Liver (tissue), 9 donors: ENCODE measurements around the gene DES. TPM values are rescaled to one million over a fixed set of nuclear protein-coding genes. Genes with fewer than 3 reads are reported as not detected.

ENCODE experiments used
- DNase-seq: peaks from one replicate; pipeline ENCODE4 v3.0.0-alpha.2; 2017; ENCODE audit warnings: low spot score
- H3K27ac ChIP-seq, 2 donors: one replicate each; pipeline ENCODE4 v1.7.0; 2013; ENCODE audit warnings: inconsistent platforms in 2 of 2, low read length in 2 of 2, control low read depth in 1 of 2, low read depth in 1 of 2, mild to moderate bottlenecking in 1 of 2
- H3K27me3 ChIP-seq, 4 donors: one replicate each; pipeline versions ENCODE4 v1.6.1 to v1.7.0; 2013; ENCODE audit warnings: low read length in 3 of 4, inconsistent platforms in 1 of 4, mild to moderate bottlenecking in 1 of 4, moderate library complexity in 1 of 4; ENCODE audit not compliant: control insufficient read depth in 4 of 4, insufficient read depth in 4 of 4
- H3K36me3 ChIP-seq, 4 donors: one replicate each; pipeline versions ENCODE4 v1.6.1 to v1.7.0; 2013; ENCODE audit warnings: low read length in 3 of 4, mild to moderate bottlenecking in 3 of 4, low read depth in 1 of 4, moderate library complexity in 1 of 4; ENCODE audit not compliant: control insufficient read depth in 4 of 4, insufficient read depth in 3 of 4
- H3K4me1 ChIP-seq, 4 donors: one replicate each; pipeline versions ENCODE4 v1.6.1 to v1.7.0; 2013; ENCODE audit warnings: low read length in 3 of 4, mild to moderate bottlenecking in 3 of 4, moderate library complexity in 1 of 4; ENCODE audit not compliant: control insufficient read depth in 4 of 4, insufficient read depth in 4 of 4
- H3K4me3 ChIP-seq, 3 donors: one replicate each; pipeline versions ENCODE4 v1.6.1 to v1.7.0; 2013; ENCODE audit warnings: low read length in 3 of 3, control low read depth in 1 of 3, low read depth in 1 of 3, mild to moderate bottlenecking in 1 of 3
- H3K9ac ChIP-seq, 2 donors: one replicate each; pipeline ENCODE4 v1.7.0; 2013; ENCODE audit warnings: low read length in 2 of 2, mild to moderate bottlenecking in 2 of 2, moderate library complexity in 2 of 2, control low read depth in 1 of 2, low read depth in 1 of 2
- H3K9me3 ChIP-seq, 4 donors: one replicate each; pipeline versions ENCODE4 v1.6.1 to v1.7.0; 2013; ENCODE audit warnings: low read length in 3 of 4; ENCODE audit not compliant: control insufficient read depth in 4 of 4
- EGR1 ChIP-seq, 2 donors: IDR thresholded peaks; 2 replicates each; pipeline ENCODE4 v1.6.1; 2016 to 2018; ENCODE audit warnings: antibody characterized with exemption in 2 of 2, low read depth in 2 of 2
- FOXA1 ChIP-seq: IDR thresholded peaks from 2 replicates; pipeline ENCODE4 v1.6.1; 2016; ENCODE audit warnings: antibody characterized with exemption
- FOXA2 ChIP-seq: IDR thresholded peaks from 2 replicates; pipeline ENCODE4 v1.6.1; 2016; ENCODE audit warnings: antibody characterized with exemption
- GABPA ChIP-seq, 2 donors: IDR thresholded peaks in 1 of 2; conservative IDR thresholded peaks in 1 of 2; 2 replicates each; pipeline ENCODE4 v1.6.1; 2016; ENCODE audit warnings: antibody characterized with exemption in 2 of 2, mild to moderate bottlenecking in 1 of 2, moderate library complexity in 1 of 2
- HNF4A ChIP-seq, 2 donors: conservative IDR thresholded peaks; 2 replicates each; pipeline ENCODE4 v1.6.1; 2016; ENCODE audit warnings: antibody characterized with exemption in 2 of 2, mild to moderate bottlenecking in 2 of 2
- HNF4G ChIP-seq: IDR thresholded peaks from 2 replicates; pipeline ENCODE4 v1.6.1; 2016; ENCODE audit warnings: antibody characterized with exemption
- JUND ChIP-seq, 2 donors: IDR thresholded peaks; 2 replicates each; pipeline ENCODE4 v1.6.1; 2016; ENCODE audit warnings: antibody characterized with exemption in 2 of 2
- RAD21 ChIP-seq, 2 donors: IDR thresholded peaks; 2 replicates each; pipeline ENCODE4 v1.6.1; 2016; ENCODE audit warnings: antibody characterized with exemption in 2 of 2, mild to moderate bottlenecking in 2 of 2
- RXRA ChIP-seq, 2 donors: IDR thresholded peaks; 2 replicates each; pipeline ENCODE4 v1.6.1; 2017 to 2018; ENCODE audit warnings: antibody characterized with exemption in 2 of 2, mild to moderate bottlenecking in 1 of 2
- SP1 ChIP-seq: IDR thresholded peaks from 2 replicates; pipeline ENCODE4 v1.6.1; 2018; ENCODE audit warnings: antibody characterized with exemption, mild to moderate bottlenecking
- TAF1 ChIP-seq: conservative IDR thresholded peaks from 2 replicates; pipeline ENCODE4 v1.6.1; 2016; ENCODE audit warnings: antibody characterized with exemption, mild to moderate bottlenecking
- YY1 ChIP-seq: IDR thresholded peaks from 2 replicates; pipeline ENCODE4 v1.6.1; 2016; ENCODE audit warnings: antibody characterized with exemption, mild to moderate bottlenecking
- WGBS: extraction: QIAGEN DNeasy Blood & Tissue Kit; methylation state at CpG from one replicate; pipeline ENCODE4 v1.1.7; 2013; 5-methylcytosine and 5-hydroxymethylcytosine counted together
- polyA plus RNA-seq, 2 donors: library from polyadenylated mRNA; stranded (reverse) in 1 of 2; unstranded in 1 of 2; fragments of 200-250 nt in 1 of 2; fragments of >200 nt in 1 of 2; fragmentation: Nextera tagmentation in 1 of 2; extraction: Ambion mirVana in 1 of 2; gene quantifications; one replicate each; pipeline versions ENCODE4 v1.2.1 to v1.2.3, GENCODE V29; 2013 to 2015
- total RNA-seq, 2 donors: library from RNA; depleted of rRNA; stranded (reverse); fragments of >200 nt; gene quantifications; one replicate each; pipeline ENCODE4 v1.2.3, GENCODE V29; 2014
- TF ChIP-seq, protein P1 (sequence below): fragments of 150-350 bp; IDR thresholded peaks from 2 replicates; pipeline ENCODE4 v1.5.1; 2017; ENCODE audit warnings: improper control_type of control experiment, low read depth, low read length; ENCODE audit not compliant: missing input control
- TF ChIP-seq, protein P2 (sequence below): IDR thresholded peaks from 2 replicates; pipeline ENCODE4 v1.6.1; 2016; ENCODE audit warnings: antibody characterized with exemption
- TF ChIP-seq, protein P3 (sequence below): IDR thresholded peaks from 2 replicates; pipeline ENCODE4 v1.6.1; 2016; ENCODE audit warnings: antibody characterized with exemption
- TF ChIP-seq, protein P4 (sequence below): IDR thresholded peaks from 2 replicates; pipeline ENCODE4 v1.6.1; 2016; ENCODE audit warnings: antibody characterized with exemption, mild to moderate bottlenecking
- donor health status: healthy.
- donor health status: healthy.
- donor health status: healthy.
- donor health status: healthy.
- donor health status: healthy.

The DES gene
- total and polyA plus RNA-seq, 4 donors, result 0.15 to 50.0 (median 3.2) TPM

DNA sequence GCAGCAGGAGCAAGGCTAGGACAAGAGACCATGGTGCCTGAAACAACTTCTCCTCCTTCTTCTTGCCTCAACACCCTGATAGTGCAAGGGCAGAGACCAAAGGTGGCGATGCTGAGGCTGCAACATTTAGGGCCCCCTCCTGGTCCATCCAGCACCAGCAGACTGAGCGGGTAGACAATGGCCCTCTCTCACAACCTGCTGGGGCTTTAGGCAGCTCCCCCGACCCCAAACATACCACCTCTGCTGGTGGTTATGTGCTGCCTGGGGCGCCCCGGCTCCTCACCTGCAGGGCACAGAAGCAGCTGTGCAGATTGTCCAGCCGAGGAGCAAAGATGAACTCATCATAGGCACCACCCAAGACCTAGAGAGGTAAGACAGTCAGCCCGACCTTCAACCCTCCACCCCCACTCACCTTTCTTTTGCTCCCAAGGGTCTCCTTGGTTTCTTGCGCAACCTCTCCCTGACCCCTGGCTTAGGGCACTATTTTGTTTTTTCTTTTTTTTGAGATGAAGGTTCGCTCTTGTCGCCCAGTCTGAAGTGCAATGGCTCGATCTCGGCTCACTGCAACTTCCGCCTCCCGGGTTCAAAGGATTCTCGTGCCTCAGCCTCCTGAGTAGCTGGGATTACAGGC lies 34.0 kb upstream of the DES start:
- TF ChIP-seq, protein P1, sequence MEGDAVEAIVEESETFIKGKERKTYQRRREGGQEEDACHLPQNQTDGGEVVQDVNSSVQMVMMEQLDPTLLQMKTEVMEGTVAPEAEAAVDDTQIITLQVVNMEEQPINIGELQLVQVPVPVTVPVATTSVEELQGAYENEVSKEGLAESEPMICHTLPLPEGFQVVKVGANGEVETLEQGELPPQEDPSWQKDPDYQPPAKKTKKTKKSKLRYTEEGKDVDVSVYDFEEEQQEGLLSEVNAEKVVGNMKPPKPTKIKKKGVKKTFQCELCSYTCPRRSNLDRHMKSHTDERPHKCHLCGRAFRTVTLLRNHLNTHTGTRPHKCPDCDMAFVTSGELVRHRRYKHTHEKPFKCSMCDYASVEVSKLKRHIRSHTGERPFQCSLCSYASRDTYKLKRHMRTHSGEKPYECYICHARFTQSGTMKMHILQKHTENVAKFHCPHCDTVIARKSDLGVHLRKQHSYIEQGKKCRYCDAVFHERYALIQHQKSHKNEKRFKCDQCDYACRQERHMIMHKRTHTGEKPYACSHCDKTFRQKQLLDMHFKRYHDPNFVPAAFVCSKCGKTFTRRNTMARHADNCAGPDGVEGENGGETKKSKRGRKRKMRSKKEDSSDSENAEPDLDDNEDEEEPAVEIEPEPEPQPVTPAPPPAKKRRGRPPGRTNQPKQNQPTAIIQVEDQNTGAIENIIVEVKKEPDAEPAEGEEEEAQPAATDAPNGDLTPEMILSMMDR, result no peak
- TF ChIP-seq SP1 (no peak), FOXA1 (no peak), YY1 (no peak), JUND (IDR thresholded peaks at IDR 0.05) (no peak), HNF4A (conservative IDR thresholded peaks at IDR 0.05) (no peak)
- TF ChIP-seq, protein P2, sequence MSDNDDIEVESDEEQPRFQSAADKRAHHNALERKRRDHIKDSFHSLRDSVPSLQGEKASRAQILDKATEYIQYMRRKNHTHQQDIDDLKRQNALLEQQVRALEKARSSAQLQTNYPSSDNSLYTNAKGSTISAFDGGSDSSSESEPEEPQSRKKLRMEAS, result no peak
- H3K4me3 ChIP-seq, result no peak overlapping the region
- 90% methylated on average over 15 of the region's 15 CpGs for WGBS
- H3K4me1 ChIP-seq, result peaks cover 3 to 16% (median 10%) of the 10 kb centered on the region in 4 donors
- no peak for DNase-seq
- no peaks in the 10 kb centered on the region for H3K9me3 ChIP-seq
- H3K9ac ChIP-seq, result no peak overlapping the region
- peaks cover 8 to 57% (median 46%) of the 10 kb centered on the region in 4 donors for H3K36me3 ChIP-seq
- H3K27ac ChIP-seq, result no peak overlapping the region
- no peaks in the 10 kb centered on the region for H3K27me3 ChIP-seq

DNA sequence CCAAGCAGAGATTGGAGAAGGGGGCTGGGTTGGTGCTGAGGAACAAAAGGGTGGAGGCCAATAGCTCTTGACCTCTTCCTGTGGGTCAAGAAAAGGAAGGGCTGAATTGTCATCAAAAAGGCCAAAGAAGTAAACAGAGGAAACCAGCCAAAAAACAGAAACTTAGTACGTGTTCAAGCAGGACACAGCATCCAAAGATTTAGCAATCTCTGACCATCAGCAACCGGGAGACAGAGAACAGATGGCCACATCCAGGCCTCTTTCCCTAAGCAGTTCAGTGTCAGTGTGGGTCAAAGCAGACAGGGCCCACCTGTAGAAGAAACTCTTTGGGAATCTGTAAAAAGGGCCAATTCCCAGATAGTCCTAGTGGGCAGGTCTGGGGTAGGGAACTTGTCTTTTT lies 33.3 kb upstream of the DES start:
- 45% methylated on average over 2 of the region's 2 CpGs for WGBS
- no peak overlapping the region for H3K4me3 ChIP-seq

More for the DNA sequence above, 33.3 kb upstream of the DES start:
- peaks cover 8 to 56% (median 46%) of the 10 kb centered on the region in 4 donors for H3K36me3 ChIP-seq
- no peaks in the 10 kb centered on the region for H3K27me3 ChIP-seq
- peaks cover 3 to 16% (median 10%) of the 10 kb centered on the region in 4 donors for H3K4me1 ChIP-seq
- no peaks in the 10 kb centered on the region for H3K9me3 ChIP-seq
- no peak overlapping the region for H3K27ac ChIP-seq
- no peak for TF ChIP-seq YY1
- TF ChIP-seq RAD21 (IDR thresholded peaks at IDR 0.05), result no peak
- TF ChIP-seq RXRA (IDR thresholded peaks at IDR 0.05), result no peak
- TF ChIP-seq, protein P1, result no peak
- no peak for TF ChIP-seq FOXA2
- no peak for TF ChIP-seq HNF4A (conservative IDR thresholded peaks at IDR 0.05)
- TF ChIP-seq SP1, result no peak
- no peak for TF ChIP-seq HNF4G
- no peak for TF ChIP-seq EGR1 (IDR thresholded peaks at IDR 0.05; ENCODE audit: low read depth in 2 of 2)
- TF ChIP-seq TAF1, result no peak
- TF ChIP-seq, protein P3, sequence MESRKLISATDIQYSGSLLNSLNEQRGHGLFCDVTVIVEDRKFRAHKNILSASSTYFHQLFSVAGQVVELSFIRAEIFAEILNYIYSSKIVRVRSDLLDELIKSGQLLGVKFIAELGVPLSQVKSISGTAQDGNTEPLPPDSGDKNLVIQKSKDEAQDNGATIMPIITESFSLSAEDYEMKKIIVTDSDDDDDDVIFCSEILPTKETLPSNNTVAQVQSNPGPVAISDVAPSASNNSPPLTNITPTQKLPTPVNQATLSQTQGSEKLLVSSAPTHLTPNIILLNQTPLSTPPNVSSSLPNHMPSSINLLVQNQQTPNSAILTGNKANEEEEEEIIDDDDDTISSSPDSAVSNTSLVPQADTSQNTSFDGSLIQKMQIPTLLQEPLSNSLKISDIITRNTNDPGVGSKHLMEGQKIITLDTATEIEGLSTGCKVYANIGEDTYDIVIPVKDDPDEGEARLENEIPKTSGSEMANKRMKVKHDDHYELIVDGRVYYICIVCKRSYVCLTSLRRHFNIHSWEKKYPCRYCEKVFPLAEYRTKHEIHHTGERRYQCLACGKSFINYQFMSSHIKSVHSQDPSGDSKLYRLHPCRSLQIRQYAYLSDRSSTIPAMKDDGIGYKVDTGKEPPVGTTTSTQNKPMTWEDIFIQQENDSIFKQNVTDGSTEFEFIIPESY, result no peak
- TF ChIP-seq JUND (IDR thresholded peaks at IDR 0.05), result no peak
- TF ChIP-seq, protein P4, sequence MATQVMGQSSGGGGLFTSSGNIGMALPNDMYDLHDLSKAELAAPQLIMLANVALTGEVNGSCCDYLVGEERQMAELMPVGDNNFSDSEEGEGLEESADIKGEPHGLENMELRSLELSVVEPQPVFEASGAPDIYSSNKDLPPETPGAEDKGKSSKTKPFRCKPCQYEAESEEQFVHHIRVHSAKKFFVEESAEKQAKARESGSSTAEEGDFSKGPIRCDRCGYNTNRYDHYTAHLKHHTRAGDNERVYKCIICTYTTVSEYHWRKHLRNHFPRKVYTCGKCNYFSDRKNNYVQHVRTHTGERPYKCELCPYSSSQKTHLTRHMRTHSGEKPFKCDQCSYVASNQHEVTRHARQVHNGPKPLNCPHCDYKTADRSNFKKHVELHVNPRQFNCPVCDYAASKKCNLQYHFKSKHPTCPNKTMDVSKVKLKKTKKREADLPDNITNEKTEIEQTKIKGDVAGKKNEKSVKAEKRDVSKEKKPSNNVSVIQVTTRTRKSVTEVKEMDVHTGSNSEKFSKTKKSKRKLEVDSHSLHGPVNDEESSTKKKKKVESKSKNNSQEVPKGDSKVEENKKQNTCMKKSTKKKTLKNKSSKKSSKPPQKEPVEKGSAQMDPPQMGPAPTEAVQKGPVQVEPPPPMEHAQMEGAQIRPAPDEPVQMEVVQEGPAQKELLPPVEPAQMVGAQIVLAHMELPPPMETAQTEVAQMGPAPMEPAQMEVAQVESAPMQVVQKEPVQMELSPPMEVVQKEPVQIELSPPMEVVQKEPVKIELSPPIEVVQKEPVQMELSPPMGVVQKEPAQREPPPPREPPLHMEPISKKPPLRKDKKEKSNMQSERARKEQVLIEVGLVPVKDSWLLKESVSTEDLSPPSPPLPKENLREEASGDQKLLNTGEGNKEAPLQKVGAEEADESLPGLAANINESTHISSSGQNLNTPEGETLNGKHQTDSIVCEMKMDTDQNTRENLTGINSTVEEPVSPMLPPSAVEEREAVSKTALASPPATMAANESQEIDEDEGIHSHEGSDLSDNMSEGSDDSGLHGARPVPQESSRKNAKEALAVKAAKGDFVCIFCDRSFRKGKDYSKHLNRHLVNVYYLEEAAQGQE, result no peak
- no peak for TF ChIP-seq GABPA (IDR thresholded peaks at IDR 0.05 in 1 of 2, conservative IDR thresholded peaks at IDR 0.05 in 1 of 2)
- H3K9ac ChIP-seq, result no peak overlapping the region
- no peak for DNase-seq
